ENCODE measurements around the gene KRT15. TPM values are rescaled to one million over a fixed set of nuclear protein-coding genes. Genes with fewer than 3 reads are reported as not detected.

KRT15 gene
- total and polyA plus RNA-seq, 7 experiments from 2014 or later = not detected

DNA sequence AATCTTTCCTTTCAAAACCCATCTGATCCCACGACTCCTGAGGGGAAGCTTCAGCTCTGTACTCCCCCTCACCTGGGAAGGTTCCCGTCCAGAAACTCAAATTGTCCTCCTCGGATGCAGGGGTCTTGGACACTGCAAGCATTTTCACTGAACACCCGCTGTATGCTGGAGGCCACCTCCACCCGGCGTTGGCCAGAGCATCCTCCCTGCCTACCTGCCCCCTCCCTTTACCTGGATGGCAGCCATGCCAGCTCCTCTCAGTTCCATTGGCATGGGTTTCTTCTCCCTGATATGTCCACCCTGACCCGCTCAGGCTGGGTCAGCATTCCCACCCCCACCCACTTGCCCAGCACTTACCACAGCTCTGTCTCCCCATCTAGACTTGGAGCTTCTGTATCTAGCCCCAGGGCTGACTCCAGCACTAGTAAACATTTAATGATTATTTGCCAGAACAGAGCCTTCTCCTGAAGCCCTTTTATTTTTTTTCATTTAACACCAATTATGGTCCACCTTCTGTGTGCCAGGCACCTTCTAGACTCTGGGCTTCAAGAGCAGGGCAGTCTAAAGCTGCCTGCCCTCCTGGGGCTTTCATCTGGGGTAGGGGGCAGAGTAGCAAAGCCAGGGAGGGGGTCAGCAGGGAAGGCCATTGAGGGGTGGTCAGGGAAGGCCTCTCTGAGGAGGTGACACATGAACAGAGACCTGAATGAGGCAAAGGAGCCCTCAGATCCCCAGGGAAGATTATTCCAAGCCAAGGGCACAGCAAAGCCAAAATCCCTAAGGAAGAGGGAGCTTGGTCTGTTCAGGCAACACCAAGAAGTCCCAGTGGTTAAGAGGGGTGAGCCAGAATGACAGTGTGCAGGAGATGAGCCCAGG, 18.3 kb upstream of the KRT15 start:
- POLR2A ChIA-PET = interaction anchor here (0.6 kb wide), 1 partner anchor 1071 kb away, joined by 3 read pairs; no protein-coding TSS in a partner anchor
- Histone ChIP-seq H3K4me3 (ENCODE audit: low read length) (no peak overlapping the region), H3K4me1 (ENCODE audit: control insufficient read depth in 2 of 2, insufficient read depth in 2 of 2, low read length in 2 of 2) (no peaks in the 10 kb centered on the region), H3K27me3 (ENCODE audit: control insufficient read depth in 2 of 2, insufficient read depth in 2 of 2, low read length in 2 of 2) (no peaks in the 10 kb centered on the region), H3K36me3 (ENCODE audit: control insufficient read depth in 2 of 3, insufficient read depth in 3 of 3, low read length in 3 of 3) (no peaks in the 10 kb centered on the region), H3K9me3 (ENCODE audit: control insufficient read depth in 2 of 3, low read length in 3 of 3) (no peaks in the 10 kb centered on the region), H3K27ac (ENCODE audit: low read depth, low read length) (no peak overlapping the region)
- ATAC-seq = no peak
- Mint-ChIP-seq H3K4me3 (no peak overlapping the region), H3K27ac (peak overlapping the region in 1 of 9 donors; percentile 46), H3K27me3 (peaks cover 0 to 23% (median 11%) of the 10 kb centered on the region in 5 donors), H3K36me3 (no peaks in the 10 kb centered on the region), H3K4me1 (no peaks in the 10 kb centered on the region), H3K9me3 (no peaks in the 10 kb centered on the region)
- intact Hi-C loops (cut with micrococcal nuclease) = no loop called here
- DNase-seq = peak in 1 of 9 donors; percentile 5
- CTCF ChIA-PET = interaction anchor here (0.6 to 4.2 kb wide), 4 partner anchors 12 to 736 kb away, joined by 3 to 14 read pairs (median 4); no protein-coding TSS in a partner anchor

DNA sequence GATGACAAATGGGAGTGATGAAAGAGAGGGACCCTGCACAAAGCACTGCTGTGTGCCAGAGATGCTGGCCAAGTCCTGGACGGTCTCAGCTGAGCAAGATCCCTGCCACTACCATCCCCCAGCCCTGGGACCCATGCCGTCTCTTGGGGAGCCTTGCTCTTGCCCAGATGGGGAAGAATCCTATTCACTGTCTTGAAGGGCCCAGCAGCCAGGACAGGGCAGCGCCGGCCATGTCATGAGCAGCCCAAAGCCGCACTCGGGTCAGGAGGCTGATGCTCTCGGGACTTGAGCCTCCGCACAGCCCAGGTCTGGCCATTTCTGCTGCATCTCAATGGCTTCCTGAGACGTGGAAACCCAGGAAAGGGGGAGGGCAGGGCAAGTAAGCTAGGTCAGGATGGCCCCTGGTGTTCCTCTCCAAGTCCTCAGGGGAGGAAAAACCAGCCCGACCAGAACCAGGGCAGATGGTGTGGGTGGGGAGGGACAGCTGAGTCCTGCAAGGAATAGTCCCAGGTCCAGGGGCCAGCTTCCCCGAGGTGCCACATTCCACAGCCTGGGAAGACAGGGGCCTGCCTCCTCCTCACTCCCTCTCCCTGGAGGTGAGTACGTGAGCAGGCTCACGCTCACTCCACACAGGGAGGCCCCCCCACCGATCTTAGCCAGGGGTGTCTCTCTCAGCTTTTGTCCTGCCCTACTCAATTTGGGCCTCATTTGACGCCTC, 17.2 kb upstream of the KRT15 start:
- CTCF ChIA-PET = interaction anchor here (0.6 to 1.5 kb wide), 2 partner anchors 13 to 266 kb away, joined by 3 to 5 read pairs; no protein-coding TSS in a partner anchor
- Mint-ChIP-seq H3K27me3 (peaks cover 3 to 31% (median 17%) of the 10 kb centered on the region in 5 donors), H3K9me3 (no peaks in the 10 kb centered on the region), H3K4me3 (no peak overlapping the region), H3K36me3 (no peaks in the 10 kb centered on the region), H3K4me1 (no peaks in the 10 kb centered on the region), H3K27ac (no peak overlapping the region)
- H3K9me3 ChIP-seq (ENCODE audit: control insufficient read depth in 2 of 3, low read length in 3 of 3) = no peaks in the 10 kb centered on the region
- POLR2A ChIA-PET = no interaction called here
- no peak overlapping the region for H3K4me3 ChIP-seq (ENCODE audit: low read length)
- no peaks in the 10 kb centered on the region for H3K36me3 ChIP-seq (ENCODE audit: control insufficient read depth in 2 of 3, insufficient read depth in 3 of 3, low read length in 3 of 3)
- H3K4me1 ChIP-seq (ENCODE audit: control insufficient read depth in 2 of 2, insufficient read depth in 2 of 2, low read length in 2 of 2) = no peaks in the 10 kb centered on the region
- DNase-seq (no peak), ATAC-seq (no peak)
- intact Hi-C loops (cut with micrococcal nuclease) = no loop called here
- no peak overlapping the region for H3K27ac ChIP-seq (ENCODE audit: low read depth, low read length)
- H3K27me3 ChIP-seq (ENCODE audit: control insufficient read depth in 2 of 2, insufficient read depth in 2 of 2, low read length in 2 of 2) = no peaks in the 10 kb centered on the region

- no peak overlapping the region for H3K27ac Mint-ChIP-seq
- Histone ChIP-seq H3K27ac (ENCODE audit: low read depth, low read length) (no peak overlapping the region), H3K4me1 (ENCODE audit: control insufficient read depth in 2 of 2, insufficient read depth in 2 of 2, low read length in 2 of 2) (no peaks in the 10 kb centered on the region), H3K9me3 (ENCODE audit: control insufficient read depth in 2 of 3, low read length in 3 of 3) (no peaks in the 10 kb centered on the region), H3K36me3 (ENCODE audit: control insufficient read depth in 2 of 3, insufficient read depth in 3 of 3, low read length in 3 of 3) (no peaks in the 10 kb centered on the region), H3K4me3 (ENCODE audit: low read length) (no peak overlapping the region), H3K27me3 (ENCODE audit: control insufficient read depth in 2 of 2, insufficient read depth in 2 of 2, low read length in 2 of 2) (no peaks in the 10 kb centered on the region)
- CTCF ChIA-PET = no interaction called here
- ATAC-seq (no peak), DNase-seq (peak in 1 of 9 donors; percentile 4)
- POLR2A ChIA-PET = interaction anchor here (0.5 to 0.9 kb wide), 2 partner anchors 193 to 715 kb away, joined by 3 read pairs; no protein-coding TSS in a partner anchor
- peaks cover 7 to 36% (median 18%) of the 10 kb centered on the region in 5 donors for H3K27me3 Mint-ChIP-seq
- no peaks in the 10 kb centered on the region for H3K4me1 Mint-ChIP-seq
- no peaks in the 10 kb centered on the region for H3K36me3 Mint-ChIP-seq
- intact Hi-C loops (cut with micrococcal nuclease) = no loop called here
- no peak overlapping the region for H3K4me3 Mint-ChIP-seq
- H3K9me3 Mint-ChIP-seq = no peaks in the 10 kb centered on the region
These were observed 16.3 kb upstream of the KRT15 start for GRCh38 chr17:41534899-41535546.

- H3K4me3 Mint-ChIP-seq = no peak overlapping the region
- peaks cover 3 to 8% of the 10 kb centered on the region in 2 donors for H3K27me3 ChIP-seq (ENCODE audit: control insufficient read depth in 2 of 2, insufficient read depth in 2 of 2, low read length in 2 of 2)
- no peaks in the 10 kb centered on the region for H3K9me3 ChIP-seq (ENCODE audit: control insufficient read depth in 2 of 3, low read length in 3 of 3)
- H3K36me3 ChIP-seq (ENCODE audit: control insufficient read depth in 2 of 3, insufficient read depth in 3 of 3, low read length in 3 of 3) = no peaks in the 10 kb centered on the region
- no peak for ATAC-seq
- H3K4me1 Mint-ChIP-seq = peaks cover 0 to 11% (median under 1%) of the 10 kb centered on the region in 7 donors
- H3K27me3 Mint-ChIP-seq = peaks cover 21 to 50% (median 32%) of the 10 kb centered on the region in 5 donors
- no peak overlapping the region for H3K27ac Mint-ChIP-seq
- no peak for DNase-seq
- no peak overlapping the region for H3K4me3 ChIP-seq (ENCODE audit: low read length)
- no peaks in the 10 kb centered on the region for H3K36me3 Mint-ChIP-seq
- ChIA-PET POLR2A (interaction anchor here (0.7 kb wide), 1 partner anchor 788 kb away, joined by 3 read pairs; no protein-coding TSS in a partner anchor), CTCF (no interaction called here)
- intact Hi-C loops (cut with micrococcal nuclease) = no loop called here
- H3K4me1 ChIP-seq (ENCODE audit: control insufficient read depth in 2 of 2, insufficient read depth in 2 of 2, low read length in 2 of 2) = no peaks in the 10 kb centered on the region
- no peak overlapping the region for H3K27ac ChIP-seq (ENCODE audit: low read depth, low read length)
- no peaks in the 10 kb centered on the region for H3K9me3 Mint-ChIP-seq
These were observed 14.9 kb upstream of the KRT15 start for GRCh38 chr17:41533613-41534012.

- H3K9me3 Mint-ChIP-seq = no peaks in the 10 kb centered on the region
- H3K27ac Mint-ChIP-seq = no peak overlapping the region
- Histone ChIP-seq H3K36me3 (ENCODE audit: control insufficient read depth in 2 of 3, insufficient read depth in 3 of 3, low read length in 3 of 3) (no peaks in the 10 kb centered on the region), H3K27me3 (ENCODE audit: control insufficient read depth in 2 of 2, insufficient read depth in 2 of 2, low read length in 2 of 2) (peaks cover 3 to 9% of the 10 kb centered on the region in 2 donors), H3K9me3 (ENCODE audit: control insufficient read depth in 2 of 3, low read length in 3 of 3) (no peaks in the 10 kb centered on the region), H3K27ac (ENCODE audit: low read depth, low read length) (no peak overlapping the region), H3K4me3 (ENCODE audit: low read length) (no peak overlapping the region), H3K4me1 (ENCODE audit: control insufficient read depth in 2 of 2, insufficient read depth in 2 of 2, low read length in 2 of 2) (peaks cover 0 to 4% of the 10 kb centered on the region in 2 donors)
- H3K4me3 Mint-ChIP-seq = no peak overlapping the region
- intact Hi-C loops (cut with micrococcal nuclease) = no loop called here
- no peak for DNase-seq
- ChIA-PET CTCF (interaction anchor here (1.5 kb wide), 1 partner anchor 16 kb away, joined by 7 read pairs; no protein-coding TSS in a partner anchor), POLR2A (no interaction called here)
- peaks cover 26 to 56% (median 37%) of the 10 kb centered on the region in 5 donors for H3K27me3 Mint-ChIP-seq
- H3K4me1 Mint-ChIP-seq = peaks cover 0 to 17% (median 3%) of the 10 kb centered on the region in 7 donors
- ATAC-seq = no peak
- H3K36me3 Mint-ChIP-seq = no peaks in the 10 kb centered on the region
These were observed 14.4 kb upstream of the KRT15 start for GRCh38 chr17:41532947-41533570.

DNA sequence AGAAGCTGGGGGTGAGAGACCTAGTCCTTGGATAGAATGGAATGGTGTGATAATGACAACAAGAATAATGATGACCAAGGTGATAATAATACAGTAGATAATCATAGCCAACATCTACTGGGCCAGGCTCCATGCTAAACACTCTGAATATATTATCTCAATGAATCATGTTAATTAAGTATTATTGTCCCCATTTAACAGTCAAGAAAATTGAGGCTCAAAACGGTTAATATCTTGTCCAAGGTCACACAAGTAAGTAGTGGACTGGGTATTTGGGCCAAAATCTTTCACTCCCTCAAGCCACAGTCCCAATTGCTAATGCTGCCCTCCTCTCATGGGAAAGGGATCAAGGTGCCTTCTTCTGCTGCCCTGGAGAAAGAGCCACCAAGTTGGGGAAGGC, 13.3 kb upstream of the KRT15 start:
- intact Hi-C loops (cut with micrococcal nuclease) = no loop called here
- H3K9me3 Mint-ChIP-seq = no peaks in the 10 kb centered on the region
- no peaks in the 10 kb centered on the region for H3K36me3 ChIP-seq (ENCODE audit: control insufficient read depth in 2 of 3, insufficient read depth in 3 of 3, low read length in 3 of 3)
- ATAC-seq = no peak
- no peak for DNase-seq
- no peaks in the 10 kb centered on the region for H3K9me3 ChIP-seq (ENCODE audit: control insufficient read depth in 2 of 3, low read length in 3 of 3)
- no peak overlapping the region for H3K27ac ChIP-seq (ENCODE audit: low read depth, low read length)
- no peaks in the 10 kb centered on the region for H3K36me3 Mint-ChIP-seq
- POLR2A ChIA-PET = no interaction called here
- no peak overlapping the region for H3K27ac Mint-ChIP-seq
- H3K4me1 ChIP-seq (ENCODE audit: control insufficient read depth in 2 of 2, insufficient read depth in 2 of 2, low read length in 2 of 2) = peaks cover 0 to 4% of the 10 kb centered on the region in 2 donors
- peaks cover 0 to 18% (median 4%) of the 10 kb centered on the region in 7 donors for H3K4me1 Mint-ChIP-seq
- peaks cover 32 to 65% (median 41%) of the 10 kb centered on the region in 5 donors for H3K27me3 Mint-ChIP-seq
- H3K4me3 Mint-ChIP-seq = no peak overlapping the region
- CTCF ChIA-PET = interaction anchor here (1.5 kb wide), 1 partner anchor 17 kb away, joined by 7 read pairs; no protein-coding TSS in a partner anchor
- H3K4me3 ChIP-seq (ENCODE audit: low read length) = no peak overlapping the region
- peaks cover 3 to 20% of the 10 kb centered on the region in 2 donors for H3K27me3 ChIP-seq (ENCODE audit: control insufficient read depth in 2 of 2, insufficient read depth in 2 of 2, low read length in 2 of 2)
